Kidney capillary endothelial cell (primary cell): ENCODE measurements around the gene OR10X1.

Experiments used
- DNase-seq: peaks from one replicate; pipeline ENCODE4 v3.0.0-alpha.2; 2018; ENCODE audit warnings: low spot score

Gene OR10X1

GRCh38 chr1:158579733-158580132 lies at the start of gene OR10X1:
OR10X1 (minus strand) TSS chr1:158579899; CDS start chr1:158579899, 0 bp downstream.
- no peak for DNase-seq

GRCh38 chr1:158613764-158614163 lies 34.1 kb upstream of the OR10X1 start:
- DNase-seq: no peak

GRCh38 chr1:158611916-158612315 lies 32.2 kb upstream of the OR10X1 start:
- no peak for DNase-seq

- DNase-seq: no peak
Observed at GRCh38 chr1:158607296-158607695, 27.6 kb upstream of the OR10X1 start.

GRCh38 chr1:158604968-158605367 lies 25.3 kb upstream of the OR10X1 start, which contains the start of gene OR10Z1:
OR10Z1 (plus strand) TSS chr1:158605268; CDS start chr1:158606439, 1,171 bp downstream.
- DNase-seq: no peak

- no peak for DNase-seq
Observed at GRCh38 chr1:158600735-158601134, 21.0 kb upstream of the OR10X1 start.

GRCh38 chr1:158586942-158587341 lies 7.2 kb upstream of the OR10X1 start:
- DNase-seq: no peak

- DNase-seq: no peak
Observed at GRCh38 chr1:158583962-158584361, 4.3 kb upstream of the OR10X1 start.

- DNase-seq: no peak
Observed at GRCh38 chr1:158577561-158577960, 2.1 kb downstream of the OR10X1 start.

GRCh38 chr1:158572226-158572625 lies 7.5 kb downstream of the OR10X1 start:
- no peak for DNase-seq

- no peak for DNase-seq
Observed at GRCh38 chr1:158570480-158570879, 9.2 kb downstream of the OR10X1 start, which contains the start of gene OR6P1. OR6P1 (minus strand) TSS chr1:158570580; CDS start chr1:158563604, 6,976 bp downstream.

GRCh38 chr1:158564608-158565007 lies 15.1 kb downstream of the OR10X1 start:
- DNase-seq: no peak

GRCh38 chr1:158563853-158564252 lies 15.8 kb downstream of the OR10X1 start:
- no peak for DNase-seq

- DNase-seq: no peak
Observed at GRCh38 chr1:158559696-158560095, 20.0 kb downstream of the OR10X1 start.

- no peak for DNase-seq
Observed at GRCh38 chr1:158554352-158554751, 25.3 kb downstream of the OR10X1 start, which contains the start of gene OR6Y1. OR6Y1 (minus strand) TSS chr1:158554405; CDS start chr1:158548105, 6,300 bp downstream.

GRCh38 chr1:158552296-158552695 lies 27.4 kb downstream of the OR10X1 start:
- no peak for DNase-seq

GRCh38 chr1:158547533-158547932 lies 32.2 kb downstream of the OR10X1 start:
- no peak for DNase-seq

- no peak for DNase-seq
Observed at GRCh38 chr1:158537609-158538008, 42.1 kb downstream of the OR10X1 start.

- no peak for DNase-seq
Observed at GRCh38 chr1:158534496-158534895, 45.2 kb downstream of the OR10X1 start.
